AG09309 (cell line): ENCODE measurements around the gene TOPAZ1.
"Not testable (repeated sequence)": the region's sequence is repeated elsewhere in the genome, so short reads cannot be mapped to it uniquely, and the experiment has no call there.

ENCODE experiments used
- DNase-seq: peaks from one replicate; pipeline ENCODE4 v3.0.0-alpha.2; 2010; ENCODE audit warnings: low read depth
- H3K4me3 ChIP-seq: 2 replicates; pipeline ENCODE4 v1.5.1; 2011; ENCODE audit warnings: mild to moderate bottlenecking, low read depth, low read length, moderate library complexity; ENCODE audit not compliant: control insufficient read depth
- TF ChIP-seq, protein P1 (sequence below): IDR thresholded peaks from 2 replicates; pipeline ENCODE4 v1.5.1; 2011; ENCODE audit warnings: mild to moderate bottlenecking, low read depth, low read length, inconsistent platforms; ENCODE audit not compliant: insufficient read depth, control insufficient read depth; ENCODE audit errors: missing control alignments

TOPAZ1 gene

DNA sequence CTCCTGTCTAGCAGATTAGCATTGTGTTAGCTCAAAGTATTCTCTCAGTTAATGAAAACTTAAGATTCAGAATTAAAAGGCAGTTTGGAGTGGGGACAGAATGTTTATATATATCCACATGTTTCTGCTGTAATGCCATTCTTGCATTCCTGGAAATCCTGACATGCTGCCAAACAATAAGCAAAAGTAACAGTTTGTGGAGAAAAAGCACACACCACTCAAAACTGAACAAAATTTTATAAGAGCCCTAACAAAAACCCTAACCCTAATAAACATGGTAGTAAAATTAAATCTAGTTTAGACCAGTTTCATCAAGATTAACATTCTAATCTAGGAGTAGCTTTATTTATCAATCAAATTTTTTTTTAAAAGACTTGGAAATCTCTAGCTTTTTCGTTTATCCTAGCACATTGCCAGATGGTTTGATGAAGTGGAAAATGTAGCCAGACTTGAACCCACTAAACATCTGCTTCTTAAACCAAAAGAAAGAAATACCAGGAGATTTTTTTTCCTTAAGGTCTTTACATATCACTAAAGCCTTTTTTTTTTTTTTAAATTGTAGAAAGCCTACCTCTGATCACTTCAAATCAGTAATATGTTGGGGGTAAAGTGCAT is 100.6 kb downstream of the TOPAZ1 start:
- H3K4me3 ChIP-seq, result no peak overlapping the region
- TF ChIP-seq, protein P1, sequence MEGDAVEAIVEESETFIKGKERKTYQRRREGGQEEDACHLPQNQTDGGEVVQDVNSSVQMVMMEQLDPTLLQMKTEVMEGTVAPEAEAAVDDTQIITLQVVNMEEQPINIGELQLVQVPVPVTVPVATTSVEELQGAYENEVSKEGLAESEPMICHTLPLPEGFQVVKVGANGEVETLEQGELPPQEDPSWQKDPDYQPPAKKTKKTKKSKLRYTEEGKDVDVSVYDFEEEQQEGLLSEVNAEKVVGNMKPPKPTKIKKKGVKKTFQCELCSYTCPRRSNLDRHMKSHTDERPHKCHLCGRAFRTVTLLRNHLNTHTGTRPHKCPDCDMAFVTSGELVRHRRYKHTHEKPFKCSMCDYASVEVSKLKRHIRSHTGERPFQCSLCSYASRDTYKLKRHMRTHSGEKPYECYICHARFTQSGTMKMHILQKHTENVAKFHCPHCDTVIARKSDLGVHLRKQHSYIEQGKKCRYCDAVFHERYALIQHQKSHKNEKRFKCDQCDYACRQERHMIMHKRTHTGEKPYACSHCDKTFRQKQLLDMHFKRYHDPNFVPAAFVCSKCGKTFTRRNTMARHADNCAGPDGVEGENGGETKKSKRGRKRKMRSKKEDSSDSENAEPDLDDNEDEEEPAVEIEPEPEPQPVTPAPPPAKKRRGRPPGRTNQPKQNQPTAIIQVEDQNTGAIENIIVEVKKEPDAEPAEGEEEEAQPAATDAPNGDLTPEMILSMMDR, result no peak
- peak; percentile 35 for DNase-seq

DNA sequence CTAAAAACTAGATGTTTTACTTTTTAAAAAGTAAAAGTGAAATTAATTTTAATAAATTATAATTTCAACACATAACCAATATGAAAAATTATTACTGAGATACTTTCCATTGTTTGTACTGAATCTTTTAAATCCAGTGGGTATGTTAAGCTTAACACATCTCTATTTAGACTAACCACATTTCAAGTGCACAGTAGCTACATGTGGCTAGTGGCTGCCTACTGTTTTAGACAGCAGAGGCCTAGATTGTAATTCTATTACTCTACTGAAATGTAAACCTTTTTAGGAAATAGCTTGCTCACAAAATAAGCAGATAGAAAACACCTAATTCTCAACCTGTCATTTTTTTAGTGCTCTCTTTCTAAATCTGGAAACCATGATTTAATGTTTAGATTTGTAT is 101.7 kb downstream of the TOPAZ1 start:
- DNase-seq, result no peak
- TF ChIP-seq, protein P1, result no peak
- H3K4me3 ChIP-seq, result no peak overlapping the region

DNA sequence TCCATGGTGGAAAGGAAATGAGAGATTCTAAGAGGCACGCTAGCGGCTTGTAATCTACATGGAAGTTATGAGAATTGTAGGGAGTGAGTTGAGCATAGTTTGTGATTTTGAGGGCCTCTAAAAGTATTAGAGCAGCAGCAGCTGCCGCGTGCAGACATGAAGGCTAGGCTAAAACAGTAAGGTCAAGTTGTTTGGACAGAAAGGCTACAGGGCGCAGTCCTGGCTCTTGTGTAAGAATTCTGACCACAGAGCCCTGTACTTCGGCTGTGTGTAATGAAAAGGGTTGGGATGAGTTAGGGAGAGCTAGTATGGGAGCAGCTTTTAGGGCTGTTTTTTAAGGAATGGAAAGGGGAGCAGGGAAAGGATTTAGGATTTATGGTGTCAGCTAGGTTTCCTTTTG is 104.9 kb downstream of the TOPAZ1 start:
- not testable (repeated sequence) for H3K4me3 ChIP-seq, DNase-seq

DNA sequence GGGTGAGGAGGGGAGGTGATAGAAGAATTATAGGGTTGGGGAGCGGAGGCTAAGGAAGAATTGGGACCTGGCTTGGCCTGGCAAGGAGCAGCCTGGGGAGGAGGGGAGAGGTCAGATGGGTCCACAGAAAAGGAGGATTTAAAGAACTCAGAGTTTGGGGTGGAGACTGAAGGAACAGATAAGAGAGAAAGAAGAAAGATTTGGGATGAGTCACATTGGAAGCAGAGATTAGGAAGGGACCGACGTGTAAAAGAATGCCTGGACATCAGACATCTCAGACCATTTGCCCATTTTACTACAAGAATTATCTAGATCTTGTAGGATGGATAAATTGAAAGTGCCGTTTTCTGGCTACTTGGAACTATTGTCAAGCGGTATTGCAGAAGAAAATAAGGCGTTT is 107.3 kb downstream of the TOPAZ1 start:
- DNase-seq, result no peak
- TF ChIP-seq, protein P1, result no peak
- H3K4me3 ChIP-seq, result no peak overlapping the region

DNA sequence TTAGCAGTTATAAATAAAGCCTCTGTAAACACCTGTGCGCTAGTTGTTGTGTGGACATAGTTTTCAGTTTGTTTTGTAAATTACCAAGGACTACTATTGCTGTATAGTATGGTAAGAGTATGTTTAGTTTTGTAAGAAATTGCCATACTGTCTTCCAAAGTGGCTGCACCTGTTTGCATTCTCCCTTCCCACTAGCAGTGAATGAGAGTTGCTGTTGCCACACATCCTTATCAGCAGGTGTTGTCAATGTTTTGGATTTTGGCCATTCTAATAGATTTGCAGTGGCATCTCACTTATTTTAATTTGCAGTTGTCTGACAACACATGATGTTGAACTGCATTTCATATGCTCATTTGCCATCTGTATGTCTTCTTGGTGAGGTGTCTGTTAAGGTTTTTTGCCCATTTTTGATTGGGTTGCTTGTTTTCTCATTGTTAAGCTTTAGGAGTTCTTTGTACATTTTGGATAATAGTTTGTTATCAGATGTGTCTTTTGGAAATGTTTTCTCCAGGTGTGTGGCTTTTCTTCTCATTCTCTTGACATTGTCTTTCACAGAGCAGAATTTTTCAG is 111.8 kb downstream of the TOPAZ1 start:
- no peak overlapping the region for H3K4me3 ChIP-seq
- no peak for DNase-seq
- TF ChIP-seq, protein P1, result no peak

DNA sequence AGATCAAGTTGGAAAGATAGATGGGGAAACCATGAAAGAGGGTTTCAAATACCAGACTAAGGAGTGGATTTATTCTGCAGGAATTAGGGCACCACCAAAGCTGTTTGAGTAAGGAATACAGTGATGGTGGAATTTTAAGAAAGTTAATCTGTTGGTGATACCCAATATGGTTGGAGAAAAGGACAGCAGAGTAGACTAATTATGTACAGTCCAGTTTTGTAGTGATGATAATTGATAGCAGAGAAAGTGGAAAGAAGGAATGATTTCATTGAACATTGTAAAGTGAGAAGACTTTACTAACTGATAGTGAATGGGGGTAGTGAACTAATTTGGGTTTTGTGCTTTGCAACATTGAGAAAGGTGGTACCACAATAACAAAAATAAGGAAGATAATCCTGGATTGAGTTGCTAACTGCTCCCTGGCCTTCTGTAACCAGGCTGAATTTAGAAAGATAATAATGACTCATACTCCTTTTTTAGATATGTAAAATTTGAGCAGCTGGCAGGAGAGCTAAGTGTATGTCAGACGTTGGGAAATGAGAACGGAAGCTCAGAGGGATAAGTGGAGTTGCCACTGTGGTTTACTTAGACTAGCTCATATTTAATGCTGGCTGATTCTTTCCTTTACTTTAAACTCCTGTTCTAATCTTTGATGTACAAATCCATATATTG is 113.8 kb downstream of the TOPAZ1 start:
- peak; percentile 71 for DNase-seq
- no peak overlapping the region for H3K4me3 ChIP-seq
- TF ChIP-seq, protein P1, result no peak

DNA sequence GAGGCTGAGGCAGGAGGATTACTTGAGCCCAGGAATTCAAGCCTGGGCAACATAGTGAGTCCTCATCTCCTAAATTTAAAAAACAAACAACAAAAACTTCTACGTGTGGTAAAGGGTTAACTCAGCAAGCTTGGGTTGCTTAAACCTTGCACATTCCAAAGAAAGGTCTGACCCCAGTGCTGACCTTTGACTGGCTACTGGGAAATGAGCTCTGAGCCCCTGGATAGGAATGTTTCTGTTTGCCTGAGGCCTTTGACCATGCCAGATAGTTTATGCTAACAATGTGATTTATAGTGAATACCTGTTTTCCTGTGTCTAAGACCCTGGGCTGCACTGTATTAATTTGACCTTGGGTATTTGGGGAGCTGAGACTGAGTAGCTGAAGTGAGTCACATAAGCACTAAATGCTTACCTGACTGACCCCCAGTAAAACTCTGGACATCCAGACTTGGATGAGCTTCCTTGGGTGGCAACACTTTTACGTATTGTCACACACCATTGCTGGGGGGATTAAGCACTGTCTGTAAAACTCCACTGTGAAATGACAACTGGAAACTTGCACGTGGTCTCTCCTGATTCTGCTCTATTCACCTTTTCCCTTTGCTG is 117.6 kb downstream of the TOPAZ1 start:
- no peak for DNase-seq
- H3K4me3 ChIP-seq, result no peak overlapping the region
- TF ChIP-seq, protein P1, result no peak
